Caco-2 (cell line): ENCODE results near the gene CDH16. TPM values are rescaled to one million over a fixed set of nuclear protein-coding genes. Genes with fewer than 3 reads are reported as not detected.
A peak's percentile ranks its signal among the peaks of the same experiment; 100 is the strongest.

Source experiments
- BruUV-seq: library from RNA; stranded (reverse); fragments of 400-500 nt; replicated peaks from 2 replicates; lab custom pipeline; 2021; lab: Mats Ljungman, UMichigan
- CTCF ChIA-PET: fragments of 300-600 bp; sonication (Branson Sonifier 250); formaldehyde crosslinking; loops from one replicate; lab custom pipeline; 2022; ENCODE audit warnings: antibody characterized with exemption; lab: Charles Lee
- POLR2A ChIA-PET: fragments of 300-600 bp; sonication (Branson Sonifier 250); formaldehyde crosslinking; loops from one replicate; lab custom pipeline; 2022; ENCODE audit warnings: antibody characterized with exemption; lab: Charles Lee
- DNase-seq, 2 experiments: peaks; one replicate each; pipeline versions ENCODE4 v3.0.0 to v3.0.0-alpha.2; 2020 to 2022
- H3K27me3 ChIP-seq: replicated peaks from 2 replicates; pipeline ENCODE4 v1.6.0; 2011; ENCODE audit warnings: low read length; ENCODE audit not compliant: control insufficient read depth, insufficient read depth
- H3K36me3 ChIP-seq: 2 replicates; pipeline ENCODE4 v1.5.1; 2011; ENCODE audit warnings: low read length; ENCODE audit not compliant: control insufficient read depth, insufficient read depth
- H3K4me1 ChIP-seq: fragments of 250-450 bp; sonication (Bioruptor Pico); 2 replicates; pipeline ENCODE4 v1.5.1; 2020; ENCODE audit warnings: mild to moderate bottlenecking
- H3K4me3 ChIP-seq: 2 replicates; pipeline ENCODE4 v1.5.1; 2011; ENCODE audit warnings: low read depth, mild to moderate bottlenecking, control low read depth, low read length
- H3K9me3 ChIP-seq: fragments of 250-450 bp; sonication (Bioruptor Pico); 2 replicates; pipeline ENCODE4 v1.5.1; 2020; ENCODE audit warnings: mild to moderate bottlenecking, moderate library complexity
- H3K27ac Mint-ChIP-seq: one replicate; pipeline ENCODE4 v1.8.0; 2022; ENCODE audit warnings: mixed read lengths; ENCODE audit not compliant: unreplicated experiment
- H3K27me3 Mint-ChIP-seq: one replicate; pipeline ENCODE4 v1.8.0; 2022; ENCODE audit warnings: mixed read lengths; ENCODE audit not compliant: insufficient read depth, unreplicated experiment
- H3K36me3 Mint-ChIP-seq: one replicate; pipeline ENCODE4 v1.8.0; 2022; ENCODE audit warnings: mild to moderate bottlenecking, mixed read lengths; ENCODE audit not compliant: insufficient read depth, unreplicated experiment
- H3K4me1 Mint-ChIP-seq: one replicate; pipeline ENCODE4 v1.8.0; 2022; ENCODE audit warnings: low read depth, mixed read lengths; ENCODE audit not compliant: unreplicated experiment
- H3K4me3 Mint-ChIP-seq: one replicate; pipeline ENCODE4 v1.8.0; 2022; ENCODE audit warnings: mild to moderate bottlenecking, moderate library complexity, mixed read lengths; ENCODE audit not compliant: unreplicated experiment
- H3K9me3 Mint-ChIP-seq: one replicate; pipeline ENCODE4 v1.8.0; 2022; ENCODE audit warnings: mixed read lengths; ENCODE audit not compliant: unreplicated experiment
- intact Hi-C: fragments of 100-400 bp; cut with micrococcal nuclease; formaldehyde crosslinking; loops from one replicate; pipeline ENCODE4 v1.10.0; 2022; ENCODE audit not compliant: unreplicated experiment
- total RNA-seq: library from RNA; stranded (reverse); gene quantifications from 2 replicates; pipeline ENCODE4 v1.2.3, GENCODE V29; 2022
- TF ChIP-seq, protein P1 (sequence below), 2 experiments: fragments of 200-600 bp in 1 of 2; IDR thresholded peaks; 1 replicate in 1 of 2; 2 replicates in 1 of 2; pipeline versions ENCODE4 v1.5.1 to v1.8.0; 2011 to 2022; ENCODE audit warnings: antibody characterized with exemption in 1 of 2, control low read depth in 1 of 2, inconsistent platforms in 1 of 2, low read depth in 1 of 2, low read length in 1 of 2, mild to moderate bottlenecking in 1 of 2, moderate library complexity in 1 of 2; ENCODE audit not compliant: insufficient read depth in 1 of 2, severe bottlenecking in 1 of 2, unreplicated experiment in 1 of 2

CDH16 gene
- total RNA-seq, 1 experiment from 2014 or later, result 0.48 TPM

DNA sequence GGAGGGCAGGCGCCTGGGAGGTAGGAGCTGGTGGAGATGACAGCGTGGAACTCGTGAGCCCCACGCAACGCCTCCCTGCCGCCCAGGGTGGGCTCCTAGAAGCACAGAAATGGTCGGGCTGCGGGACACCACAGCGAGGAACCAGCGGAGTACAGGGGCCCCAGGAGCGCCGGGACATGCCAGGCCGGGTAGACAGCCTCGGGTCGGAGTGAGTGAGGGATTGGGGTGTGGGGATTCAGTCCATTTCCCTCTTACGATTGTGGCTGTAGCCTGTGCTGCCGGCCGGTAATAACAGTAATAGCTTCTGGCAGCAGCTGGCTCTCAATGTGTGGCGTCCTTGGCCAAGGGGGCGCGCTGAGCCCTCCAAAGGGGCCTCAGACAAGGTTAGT, 30.1 kb upstream of the CDH16 start:
- ChIA-PET POLR2A (no interaction called here), CTCF (interaction anchor here (1.1 kb wide), 1 partner anchor 57 kb away, joined by 7 read pairs; no protein-coding TSS in a partner anchor)
- H3K36me3 ChIP-seq, result no peaks in the 10 kb centered on the region; the same call in 1 of the 2 replicates
- H3K9me3 ChIP-seq, result no peaks in the 10 kb centered on the region
- H3K27me3 ChIP-seq, result no peaks in the 10 kb centered on the region
- Mint-ChIP-seq H3K4me3 (no peak overlapping the region), H3K36me3 (no peaks in the 10 kb centered on the region), H3K9me3 (peaks cover 7% of the 10 kb centered on the region), H3K4me1 (peaks cover 4% of the 10 kb centered on the region), H3K27ac (no peak overlapping the region), H3K27me3 (no peaks in the 10 kb centered on the region)
- peaks cover 12% of the 10 kb centered on the region for H3K4me1 ChIP-seq
- no peak overlapping the region for H3K4me3 ChIP-seq
- no TSS peak for BruUV-seq
- TF ChIP-seq, protein P1, sequence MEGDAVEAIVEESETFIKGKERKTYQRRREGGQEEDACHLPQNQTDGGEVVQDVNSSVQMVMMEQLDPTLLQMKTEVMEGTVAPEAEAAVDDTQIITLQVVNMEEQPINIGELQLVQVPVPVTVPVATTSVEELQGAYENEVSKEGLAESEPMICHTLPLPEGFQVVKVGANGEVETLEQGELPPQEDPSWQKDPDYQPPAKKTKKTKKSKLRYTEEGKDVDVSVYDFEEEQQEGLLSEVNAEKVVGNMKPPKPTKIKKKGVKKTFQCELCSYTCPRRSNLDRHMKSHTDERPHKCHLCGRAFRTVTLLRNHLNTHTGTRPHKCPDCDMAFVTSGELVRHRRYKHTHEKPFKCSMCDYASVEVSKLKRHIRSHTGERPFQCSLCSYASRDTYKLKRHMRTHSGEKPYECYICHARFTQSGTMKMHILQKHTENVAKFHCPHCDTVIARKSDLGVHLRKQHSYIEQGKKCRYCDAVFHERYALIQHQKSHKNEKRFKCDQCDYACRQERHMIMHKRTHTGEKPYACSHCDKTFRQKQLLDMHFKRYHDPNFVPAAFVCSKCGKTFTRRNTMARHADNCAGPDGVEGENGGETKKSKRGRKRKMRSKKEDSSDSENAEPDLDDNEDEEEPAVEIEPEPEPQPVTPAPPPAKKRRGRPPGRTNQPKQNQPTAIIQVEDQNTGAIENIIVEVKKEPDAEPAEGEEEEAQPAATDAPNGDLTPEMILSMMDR (IDR thresholded peaks at IDR 0.05; ENCODE audit: insufficient read depth in 1 of 2, low read depth in 1 of 2, low read length in 1 of 2, severe bottlenecking in 1 of 2, unreplicated experiment in 1 of 2), result no peak
- DNase-seq, result no peak
- intact Hi-C loops, result no loop called here

DNA sequence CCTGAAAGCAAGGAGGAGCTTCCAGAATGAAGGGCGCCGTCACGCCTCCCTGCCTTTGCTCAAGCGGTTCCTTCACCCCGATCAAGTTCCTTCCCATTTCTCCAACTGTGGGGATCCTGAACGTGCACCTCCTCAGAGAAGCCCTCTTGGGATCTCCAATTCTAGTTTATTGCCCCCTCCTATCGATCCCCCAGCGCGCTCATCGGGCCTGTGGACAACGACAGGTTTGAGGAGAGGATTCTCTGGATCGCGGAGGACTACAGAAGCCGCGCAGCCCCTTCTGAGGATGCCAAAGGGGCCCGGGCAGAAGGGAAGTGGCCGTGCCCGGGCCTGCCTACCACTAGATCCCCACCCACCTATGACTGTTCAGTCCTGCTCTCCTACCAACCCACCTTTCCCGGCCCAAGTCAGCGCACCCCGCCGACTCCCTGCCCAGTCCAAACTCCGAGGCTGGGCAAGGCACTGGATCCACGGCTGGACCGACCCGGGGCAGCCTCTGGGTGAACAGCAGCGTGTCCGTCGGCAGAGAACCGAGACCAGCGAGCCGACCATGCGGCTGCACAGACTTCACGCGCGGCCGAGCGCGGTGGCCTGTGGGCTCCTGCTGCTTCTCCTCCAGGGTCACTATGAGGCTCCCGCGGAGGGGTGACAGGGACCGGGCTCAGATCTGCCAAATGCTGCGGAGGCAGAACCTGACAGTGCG, 29.6 kb upstream of the CDH16 start:
- Mint-ChIP-seq H3K36me3 (peaks cover 3% of the 10 kb centered on the region), H3K4me3 (no peak overlapping the region), H3K4me1 (no peaks in the 10 kb centered on the region), H3K27me3 (no peaks in the 10 kb centered on the region), H3K27ac (peak overlapping the region; percentile 48), H3K9me3 (peaks cover 7% of the 10 kb centered on the region)
- Histone ChIP-seq H3K4me3 (no peak overlapping the region), H3K4me1 (peaks cover 6% of the 10 kb centered on the region), H3K9me3 (no peaks in the 10 kb centered on the region), H3K27me3 (no peaks in the 10 kb centered on the region), H3K36me3 (no peaks in the 10 kb centered on the region; the same call in 1 of the 2 replicates)
- CTCF ChIA-PET, result interaction anchor here (0.7 to 1.1 kb wide), 2 partner anchors 54 to 56 kb away, joined by 3 to 7 read pairs; no protein-coding TSS in a partner anchor
- DNase-seq, result no peak
- TF ChIP-seq, protein P1 (IDR thresholded peaks at IDR 0.05; ENCODE audit: insufficient read depth in 1 of 2, low read depth in 1 of 2, low read length in 1 of 2, severe bottlenecking in 1 of 2, unreplicated experiment in 1 of 2), result no peak
- no TSS peak for BruUV-seq
- POLR2A ChIA-PET, result no interaction called here
- intact Hi-C loops, result no loop called here

DNA sequence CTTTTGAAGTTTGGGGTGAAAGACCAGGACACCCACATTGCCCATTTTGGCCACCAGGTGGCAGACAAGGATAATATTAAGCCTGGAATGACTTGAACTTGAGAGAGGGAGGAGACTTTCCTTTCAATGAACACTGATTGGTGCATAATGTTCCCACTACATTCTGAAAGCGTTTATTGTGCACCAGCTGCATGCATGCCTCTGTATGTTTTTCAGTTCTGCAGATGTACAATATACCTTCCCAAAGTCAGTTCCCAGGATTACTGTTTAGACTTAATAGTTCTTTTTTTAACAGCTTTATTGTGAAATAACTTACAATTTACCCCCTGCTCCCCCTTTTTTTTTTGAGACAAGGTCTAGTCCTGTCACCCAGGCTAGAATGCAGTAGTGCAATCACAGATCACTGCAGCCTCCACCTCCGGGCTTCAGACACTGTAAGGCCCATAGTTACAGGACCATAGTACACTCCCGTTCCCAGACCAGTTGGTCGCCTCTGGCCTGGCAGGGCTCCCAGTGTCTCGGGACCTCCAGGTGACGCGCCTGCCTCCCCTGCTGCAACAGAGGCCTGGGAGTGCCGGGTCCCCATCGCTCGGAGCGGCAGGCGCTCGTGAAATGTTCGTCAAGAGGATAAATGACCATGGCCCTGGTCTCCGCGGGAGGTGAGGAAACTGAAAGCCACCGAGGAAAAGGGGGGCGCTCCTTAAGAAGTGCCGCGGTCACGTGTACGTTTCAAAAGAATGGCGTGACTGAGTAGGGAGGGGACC, 28.8 kb upstream of the CDH16 start:
- intact Hi-C loops, result loop anchor here (1.0 to 2.0 kb wide), 4 partner anchors 52 to 237 kb away; partner anchors contain the start of genes FBXL8 and TRADD
- H3K27me3 Mint-ChIP-seq, result no peaks in the 10 kb centered on the region
- BruUV-seq, result no TSS peak
- no peaks in the 10 kb centered on the region for H3K4me1 ChIP-seq
- H3K27me3 ChIP-seq, result no peaks in the 10 kb centered on the region
- peak overlapping the region; percentile 40 for H3K4me3 Mint-ChIP-seq
- H3K27ac Mint-ChIP-seq, result peak overlapping the region; percentile 48
- peaks cover 7% of the 10 kb centered on the region for H3K9me3 Mint-ChIP-seq
- TF ChIP-seq, protein P1 (IDR thresholded peaks at IDR 0.05; ENCODE audit: insufficient read depth in 1 of 2, low read depth in 1 of 2, low read length in 1 of 2, severe bottlenecking in 1 of 2, unreplicated experiment in 1 of 2), result peak; percentile 82 to 87
- CTCF ChIA-PET, result interaction anchor here (0.5 to 0.7 kb wide), 3 partner anchors 47 to 581 kb away, joined by 3 to 4 read pairs (median 3); partner anchors contain the start of gene RIPOR1
- POLR2A ChIA-PET, result no interaction called here
- peak; percentile 81 to 87 for DNase-seq
- peaks cover 11% of the 10 kb centered on the region for H3K36me3 Mint-ChIP-seq
- no peaks in the 10 kb centered on the region; the same call in 1 of the 2 replicates for H3K36me3 ChIP-seq
- H3K9me3 ChIP-seq, result no peaks in the 10 kb centered on the region
- H3K4me3 ChIP-seq, result no peak overlapping the region
- no peaks in the 10 kb centered on the region for H3K4me1 Mint-ChIP-seq
